Activated CD4-positive, alpha-beta memory T cell treated with anti-CD3 and anti-CD28 coated beads, Interleukin-2, amount 10 ng/mL, durations not matched to agents 7 days and 5 days (primary cell): ENCODE data around the gene PCSK6. TPM values are rescaled to one million over a fixed set of nuclear protein-coding genes. Genes with fewer than 3 reads are reported as not detected.
"Not testable (repeated sequence)": the region's sequence is repeated elsewhere in the genome, so short reads cannot be mapped to it uniquely, and the experiment has no call there.

Source experiments
- CTCF ChIA-PET: fragments of 350-600 bp; sonication (Branson Sonifier 250); formaldehyde crosslinking; loops from one replicate; lab custom pipeline; 2021; ENCODE audit warnings: antibody characterized with exemption, inconsistent platforms; lab: Charles Lee
- POLR2A ChIA-PET: fragments of 350-600 bp; sonication (Branson Sonifier 250); formaldehyde crosslinking; loops from one replicate; lab custom pipeline; 2021; ENCODE audit warnings: antibody characterized with exemption; lab: Charles Lee
- DNase-seq: peaks from one replicate; pipeline ENCODE4 v3.0.0-alpha.2; 2020
- H3K27ac Mint-ChIP-seq: one replicate; pipeline ENCODE4 v1.8.0; 2021; ENCODE audit warnings: mild to moderate bottlenecking, mixed read lengths
- H3K27me3 Mint-ChIP-seq: one replicate; pipeline ENCODE4 v1.8.0; 2021; ENCODE audit warnings: mixed read lengths
- H3K36me3 Mint-ChIP-seq: one replicate; pipeline ENCODE4 v1.8.0; 2021; ENCODE audit warnings: low read depth, mixed read lengths
- H3K4me1 Mint-ChIP-seq: one replicate; pipeline ENCODE4 v1.8.0; 2021; ENCODE audit warnings: mixed read lengths
- H3K4me3 Mint-ChIP-seq: one replicate; pipeline ENCODE4 v1.8.0; 2021; ENCODE audit warnings: mild to moderate bottlenecking, mixed read lengths
- H3K9me3 Mint-ChIP-seq: one replicate; pipeline ENCODE4 v1.8.0; 2021; ENCODE audit warnings: mixed read lengths
- total RNA-seq, 2 experiments: library from RNA; stranded (reverse); gene quantifications; one replicate each; pipeline ENCODE4 v1.2.3, GENCODE V29; 2021

PCSK6 gene
- total RNA-seq, 2 experiments from 2014 or later: 0.53 to 0.58 TPM

DNA sequence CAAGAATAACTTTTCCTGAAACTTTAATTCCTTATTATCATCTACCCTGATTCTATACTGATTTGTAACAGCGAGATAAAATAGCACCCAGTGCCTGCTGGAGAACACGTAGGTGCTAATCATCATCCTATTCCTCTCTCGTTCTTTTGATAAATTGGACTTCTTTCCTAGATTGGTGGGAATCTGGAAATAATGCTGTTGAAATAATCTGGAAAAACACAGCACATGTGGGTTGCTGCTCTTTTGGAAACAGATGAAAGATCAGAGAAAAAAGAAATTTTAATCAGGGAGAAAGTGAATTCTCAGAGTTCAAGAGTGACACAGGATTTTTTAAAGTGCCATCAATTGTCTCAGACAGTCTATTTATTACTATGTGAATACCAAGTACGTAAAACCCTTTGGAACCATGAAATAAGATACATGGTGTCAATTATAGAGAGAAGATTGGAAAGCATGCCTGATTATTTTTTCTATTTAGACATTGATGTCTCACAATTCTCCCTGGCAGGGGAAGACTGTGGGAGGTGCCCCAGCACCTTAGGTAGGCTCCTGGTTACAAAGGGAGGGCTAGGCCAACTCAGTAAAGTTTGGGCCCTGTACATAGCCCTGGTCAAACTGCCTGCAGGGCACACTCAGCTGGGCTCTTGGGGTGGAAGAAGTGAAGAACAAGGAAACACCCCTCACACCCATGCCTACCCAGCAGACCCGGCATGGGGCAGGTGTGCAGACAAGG is 134.4 kb downstream of the PCSK6 start:
- Mint-ChIP-seq H3K4me1 (no peaks in the 10 kb centered on the region), H3K36me3 (no peaks in the 10 kb centered on the region), H3K27ac (no peak overlapping the region), H3K4me3 (no peak overlapping the region), H3K9me3 (no peaks in the 10 kb centered on the region), H3K27me3 (peaks cover 2% of the 10 kb centered on the region)
- POLR2A ChIA-PET: no interaction called here
- CTCF ChIA-PET: no interaction called here
- no peak for DNase-seq

DNA sequence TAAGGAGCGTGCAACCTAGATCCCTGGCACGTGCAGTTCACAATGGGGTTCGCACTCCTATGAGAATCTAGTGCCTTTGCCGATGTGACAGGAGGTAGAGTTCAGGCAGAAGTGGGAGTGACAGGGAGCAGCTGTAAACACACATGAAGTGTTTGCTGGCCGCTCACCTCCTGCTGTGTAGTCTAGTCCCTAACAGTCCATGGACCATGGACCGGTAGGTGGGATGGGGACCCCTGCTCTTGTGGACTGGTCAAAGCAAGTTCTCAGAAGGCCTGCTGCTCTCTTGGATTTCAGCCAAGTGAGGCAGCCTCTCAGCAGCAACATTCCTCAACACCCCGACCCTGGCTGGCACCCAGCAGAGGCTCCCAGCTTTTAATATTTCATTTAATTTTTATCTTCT is 136.3 kb downstream of the PCSK6 start:
- Mint-ChIP-seq H3K36me3 (no peaks in the 10 kb centered on the region), H3K27me3 (peaks cover 2% of the 10 kb centered on the region)
- POLR2A ChIA-PET: interaction anchor here (0.9 kb wide), 1 partner anchor 9 kb away, joined by 4 read pairs; no protein-coding TSS in a partner anchor

DNA sequence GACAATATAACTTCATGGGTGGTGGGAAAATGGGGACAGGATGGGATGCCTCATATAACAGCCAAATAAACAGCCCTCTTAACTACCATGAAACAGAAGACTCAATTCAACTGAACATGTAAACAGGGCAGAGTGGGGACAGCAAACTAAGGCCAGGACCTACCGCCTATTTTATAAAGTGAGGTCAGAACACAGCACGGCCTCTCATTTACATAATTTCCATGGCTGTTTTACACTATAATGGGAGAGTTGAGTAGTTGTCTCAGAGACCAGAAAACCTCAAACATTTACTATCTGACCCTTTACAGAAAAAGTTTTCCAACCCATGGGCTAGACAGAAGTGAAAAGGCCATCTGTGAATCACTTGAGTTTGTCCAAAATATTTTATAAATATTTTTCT is 137.8 kb downstream of the PCSK6 start:
- Mint-ChIP-seq H3K36me3 (no peaks in the 10 kb centered on the region), H3K27ac (no peak overlapping the region), H3K9me3 (no peaks in the 10 kb centered on the region), H3K27me3 (peaks cover 5% of the 10 kb centered on the region), H3K4me1 (no peaks in the 10 kb centered on the region), H3K4me3 (no peak overlapping the region)
- ChIA-PET POLR2A (no interaction called here), CTCF (no interaction called here)
- no peak for DNase-seq

More for the DNA sequence above, 136.3 kb downstream of the PCSK6 start:
- Mint-ChIP-seq H3K27ac (no peak overlapping the region), H3K9me3 (no peaks in the 10 kb centered on the region), H3K4me1 (no peaks in the 10 kb centered on the region), H3K4me3 (no peak overlapping the region)
- CTCF ChIA-PET: no interaction called here
- DNase-seq: no peak

DNA sequence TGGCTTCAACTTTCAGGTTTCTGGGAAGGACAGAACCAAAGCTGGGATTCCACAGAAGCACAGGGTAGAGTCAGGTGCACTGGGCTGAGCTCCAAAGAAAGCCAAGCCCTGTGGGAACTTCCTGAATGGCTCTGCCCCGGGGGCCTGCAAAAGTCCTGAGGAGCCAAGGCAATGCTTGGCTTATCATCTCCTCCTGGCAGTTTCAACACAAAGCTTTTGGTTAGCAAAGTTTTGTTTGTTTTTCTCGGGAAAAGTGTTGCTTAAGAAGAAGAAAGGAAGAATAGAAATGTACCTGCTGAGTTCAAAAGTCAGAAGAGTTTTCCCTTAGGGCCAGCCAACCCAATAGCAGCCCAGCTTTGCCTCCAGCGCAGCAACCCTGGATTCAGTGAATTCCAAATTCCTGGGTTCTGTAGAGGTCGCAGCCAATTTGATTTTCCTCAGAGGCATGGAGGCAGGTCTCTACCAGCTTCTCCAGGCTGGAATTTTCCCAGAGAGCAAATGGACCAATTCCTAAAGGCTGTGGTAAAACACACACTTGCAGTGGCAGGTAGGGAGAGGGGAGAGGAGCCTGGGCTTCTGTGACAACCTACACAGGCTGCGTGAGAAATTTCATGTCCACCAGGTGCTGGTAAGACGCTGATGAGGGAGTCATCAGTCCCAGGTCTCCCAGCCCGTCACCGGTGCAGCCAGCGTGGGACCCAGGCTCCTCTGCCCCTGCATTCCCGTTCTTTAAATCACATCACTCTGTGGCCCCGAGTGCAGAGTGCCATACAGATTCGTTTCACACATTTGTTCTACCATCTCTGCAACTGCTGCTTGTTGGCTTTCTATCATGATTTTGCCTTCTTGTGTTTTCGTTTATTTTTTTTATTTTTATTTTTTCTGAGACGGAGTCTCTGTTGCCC is 140.2 kb downstream of the PCSK6 start:
- peaks cover 5% of the 10 kb centered on the region for H3K27me3 Mint-ChIP-seq
- no peak overlapping the region for H3K4me3 Mint-ChIP-seq

DNA sequence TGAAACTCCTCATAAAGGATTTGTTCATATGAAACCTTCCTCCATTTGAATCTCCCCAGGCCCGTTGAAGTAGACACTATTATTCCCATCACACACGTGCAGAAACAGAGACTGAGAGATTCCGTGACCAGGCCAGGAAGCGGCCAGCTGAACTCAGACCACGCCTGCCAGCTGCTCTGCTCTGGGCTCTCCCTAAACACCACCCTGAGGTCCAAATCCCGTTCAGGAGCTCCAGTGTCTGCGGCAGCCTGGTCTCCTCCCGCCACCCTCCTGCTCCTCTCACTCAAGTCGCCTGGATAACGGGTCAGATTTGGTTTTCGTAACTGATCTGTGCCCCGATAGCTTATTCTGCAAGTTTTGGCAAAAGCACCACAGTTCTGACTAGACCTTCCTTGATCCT is 140.9 kb downstream of the PCSK6 start:
- Mint-ChIP-seq H3K4me1 (no peaks in the 10 kb centered on the region), H3K27me3 (peaks cover 8% of the 10 kb centered on the region), H3K4me3 (no peak overlapping the region), H3K27ac (no peak overlapping the region), H3K36me3 (no peaks in the 10 kb centered on the region), H3K9me3 (no peaks in the 10 kb centered on the region)
- CTCF ChIA-PET: no interaction called here
- POLR2A ChIA-PET: no interaction called here
- no peak for DNase-seq

More for the DNA sequence above, 140.2 kb downstream of the PCSK6 start:
- no peak overlapping the region for H3K27ac Mint-ChIP-seq
- DNase-seq: no peak
- POLR2A ChIA-PET: no interaction called here
- no peaks in the 10 kb centered on the region for H3K36me3 Mint-ChIP-seq
- no peaks in the 10 kb centered on the region for H3K9me3 Mint-ChIP-seq
- H3K4me1 Mint-ChIP-seq: no peaks in the 10 kb centered on the region
- CTCF ChIA-PET: no interaction called here

DNA sequence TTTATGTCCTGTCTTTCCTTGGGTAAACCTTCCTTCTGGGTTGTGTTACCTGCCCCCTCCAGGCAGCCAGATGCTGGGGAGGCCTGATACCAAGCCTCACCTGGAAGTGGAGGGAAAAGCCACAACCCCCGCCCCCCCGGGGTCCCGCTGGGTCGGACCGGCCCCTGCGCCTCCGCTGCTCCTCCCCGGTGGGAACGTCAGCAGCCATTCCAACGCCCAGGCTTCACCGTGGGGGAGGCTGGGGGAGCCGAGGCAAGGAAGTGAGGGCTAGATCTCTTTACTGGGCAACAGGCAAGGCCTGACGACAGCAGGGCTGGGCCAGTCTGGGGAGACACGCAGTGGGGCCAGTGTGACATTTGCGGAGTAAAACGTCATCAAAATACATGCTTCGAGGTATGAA is 141.5 kb downstream of the PCSK6 start:
- peaks cover 11% of the 10 kb centered on the region for H3K27me3 Mint-ChIP-seq
- CTCF ChIA-PET: no interaction called here
- POLR2A ChIA-PET: no interaction called here
- no peak overlapping the region for H3K27ac Mint-ChIP-seq
- H3K4me1 Mint-ChIP-seq: no peaks in the 10 kb centered on the region
- no peak overlapping the region for H3K4me3 Mint-ChIP-seq
- no peaks in the 10 kb centered on the region for H3K9me3 Mint-ChIP-seq
- no peaks in the 10 kb centered on the region for H3K36me3 Mint-ChIP-seq
- no peak for DNase-seq

DNA sequence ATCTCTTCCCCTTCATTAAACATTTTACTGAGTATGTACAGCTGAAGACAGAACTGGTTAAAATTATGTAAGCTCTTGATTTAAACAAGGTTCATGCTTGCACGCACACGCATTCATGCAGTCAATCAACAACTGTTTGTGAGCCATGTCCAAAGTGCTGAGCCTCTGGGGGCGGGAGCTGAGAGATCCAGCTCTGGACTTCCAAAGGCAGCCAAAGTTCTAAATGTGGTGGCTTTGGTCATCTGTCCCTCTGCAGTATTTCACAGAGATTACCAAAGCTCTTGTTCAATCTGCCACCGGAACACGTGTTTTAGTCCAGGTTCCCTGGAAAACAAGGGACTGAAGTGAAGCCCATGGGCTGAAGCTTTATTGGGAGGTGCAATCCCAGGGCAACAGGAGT is 142.1 kb downstream of the PCSK6 start:
- Mint-ChIP-seq H3K9me3 (no peaks in the 10 kb centered on the region), H3K27me3 (peaks cover 11% of the 10 kb centered on the region), H3K4me1 (no peaks in the 10 kb centered on the region), H3K27ac (no peak overlapping the region), H3K4me3 (no peak overlapping the region), H3K36me3 (no peaks in the 10 kb centered on the region)
- ChIA-PET POLR2A (no interaction called here), CTCF (no interaction called here)
- DNase-seq: no peak

DNA sequence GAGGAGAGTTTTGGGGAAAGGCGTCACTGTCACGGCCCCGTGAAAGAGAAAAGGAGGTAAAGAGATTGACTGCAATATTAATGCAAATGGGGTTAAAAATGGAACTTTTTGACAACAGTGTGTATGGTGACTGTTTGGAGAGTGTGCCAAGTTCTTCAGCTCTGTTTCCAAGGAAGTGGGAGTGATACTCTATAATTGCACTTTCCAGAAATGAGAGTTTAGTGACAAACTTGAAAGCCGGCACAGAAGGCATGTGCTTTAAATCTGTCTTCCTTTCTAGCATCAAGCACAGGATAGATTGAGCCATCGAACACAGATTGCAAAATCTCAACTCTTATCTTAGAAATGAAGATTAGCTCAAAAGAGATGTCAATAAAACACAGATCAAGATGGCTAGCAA is 142.6 kb downstream of the PCSK6 start:
- Mint-ChIP-seq H3K27ac (no peak overlapping the region), H3K4me3 (no peak overlapping the region), H3K27me3 (peaks cover 11% of the 10 kb centered on the region), H3K4me1 (no peaks in the 10 kb centered on the region), H3K9me3 (no peaks in the 10 kb centered on the region), H3K36me3 (no peaks in the 10 kb centered on the region)
- ChIA-PET CTCF (no interaction called here), POLR2A (no interaction called here)
- no peak for DNase-seq

DNA sequence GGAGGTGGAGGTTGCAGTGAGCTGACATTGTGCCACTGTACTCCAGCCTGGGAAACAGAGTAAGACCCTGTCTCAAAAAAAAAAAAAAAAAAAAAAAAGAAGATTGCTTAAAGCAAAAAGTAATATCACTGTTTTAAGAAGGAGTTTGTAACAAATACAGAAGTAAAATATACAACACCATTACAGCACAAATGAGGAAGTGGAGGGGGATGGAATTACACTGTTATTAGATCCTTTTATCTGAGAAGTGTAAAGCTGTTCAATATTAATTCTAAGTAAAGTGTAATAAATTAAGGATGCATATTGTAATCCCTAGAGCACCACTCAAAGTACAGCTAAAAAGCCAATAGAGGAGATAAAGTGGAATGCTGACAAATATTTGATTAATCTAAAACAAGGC is 147.5 kb downstream of the PCSK6 start:
- POLR2A ChIA-PET: no interaction called here
- Mint-ChIP-seq H3K4me1 (no peaks in the 10 kb centered on the region), H3K27ac (no peak overlapping the region), H3K9me3 (peaks cover 2% of the 10 kb centered on the region), H3K36me3 (no peaks in the 10 kb centered on the region), H3K4me3 (no peak overlapping the region), H3K27me3 (peaks cover 21% of the 10 kb centered on the region)
- CTCF ChIA-PET: interaction anchor here (1.5 kb wide), 1 partner anchor 22 kb away, joined by 6 read pairs; no protein-coding TSS in a partner anchor
- DNase-seq: no peak

DNA sequence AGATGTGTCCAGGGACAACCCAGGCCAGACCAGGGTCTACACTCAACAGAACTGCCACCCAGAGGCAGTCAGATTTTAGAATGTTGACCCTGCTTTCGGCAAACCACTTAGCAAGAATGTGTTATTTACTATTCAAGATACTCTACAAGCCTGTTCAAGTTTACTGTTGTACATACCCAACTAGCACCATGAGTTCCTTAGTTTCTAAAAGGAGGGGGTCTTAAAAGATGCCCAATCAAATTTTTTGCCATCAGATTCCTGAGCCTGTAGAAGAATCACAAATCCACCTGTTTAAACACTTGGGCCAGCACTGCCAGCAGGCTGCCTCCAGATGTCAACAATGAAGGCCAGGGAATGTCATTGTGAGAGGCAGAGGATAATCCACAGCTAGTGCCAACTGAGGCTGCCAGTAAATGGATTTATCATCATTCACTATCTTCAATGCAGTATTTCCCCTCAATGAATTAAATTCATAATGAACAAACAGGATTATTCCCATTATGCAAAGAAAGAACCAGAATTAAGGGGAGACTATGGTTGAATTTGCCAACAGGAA is 150.9 kb downstream of the PCSK6 start:
- Mint-ChIP-seq H3K36me3 (peaks cover 11% of the 10 kb centered on the region), H3K9me3 (peaks cover 9% of the 10 kb centered on the region), H3K4me3 (no peak overlapping the region), H3K27ac (no peak overlapping the region), H3K4me1 (peaks cover 12% of the 10 kb centered on the region), H3K27me3 (peaks cover 17% of the 10 kb centered on the region)
- DNase-seq: no peak
- ChIA-PET POLR2A (no interaction called here), CTCF (no interaction called here)

DNA sequence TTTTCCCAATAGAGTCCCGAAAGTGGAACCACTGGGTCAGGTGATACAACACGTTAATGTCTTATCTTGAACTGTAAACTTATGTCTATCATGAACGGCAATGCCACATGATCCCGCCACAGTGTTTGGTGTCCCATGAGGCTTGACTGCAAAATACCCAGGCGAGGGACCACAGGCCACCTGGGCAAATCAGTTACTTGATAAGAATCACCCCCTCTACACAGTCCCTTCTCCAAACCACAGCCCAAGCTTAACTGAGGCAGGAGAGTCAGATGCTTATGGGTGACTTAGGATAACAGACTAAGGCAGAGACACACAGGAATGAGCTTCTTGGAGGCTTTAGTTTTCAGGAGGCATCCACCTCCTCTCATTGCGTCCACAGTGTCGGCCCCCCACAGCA is 151.5 kb downstream of the PCSK6 start:
- ChIA-PET CTCF (no interaction called here), POLR2A (no interaction called here)
- Mint-ChIP-seq H3K4me3 (no peak overlapping the region), H3K9me3 (peaks cover 12% of the 10 kb centered on the region), H3K36me3 (peaks cover 14% of the 10 kb centered on the region), H3K4me1 (peaks cover 17% of the 10 kb centered on the region), H3K27ac (no peak overlapping the region), H3K27me3 (peaks cover 14% of the 10 kb centered on the region)
- no peak for DNase-seq

DNA sequence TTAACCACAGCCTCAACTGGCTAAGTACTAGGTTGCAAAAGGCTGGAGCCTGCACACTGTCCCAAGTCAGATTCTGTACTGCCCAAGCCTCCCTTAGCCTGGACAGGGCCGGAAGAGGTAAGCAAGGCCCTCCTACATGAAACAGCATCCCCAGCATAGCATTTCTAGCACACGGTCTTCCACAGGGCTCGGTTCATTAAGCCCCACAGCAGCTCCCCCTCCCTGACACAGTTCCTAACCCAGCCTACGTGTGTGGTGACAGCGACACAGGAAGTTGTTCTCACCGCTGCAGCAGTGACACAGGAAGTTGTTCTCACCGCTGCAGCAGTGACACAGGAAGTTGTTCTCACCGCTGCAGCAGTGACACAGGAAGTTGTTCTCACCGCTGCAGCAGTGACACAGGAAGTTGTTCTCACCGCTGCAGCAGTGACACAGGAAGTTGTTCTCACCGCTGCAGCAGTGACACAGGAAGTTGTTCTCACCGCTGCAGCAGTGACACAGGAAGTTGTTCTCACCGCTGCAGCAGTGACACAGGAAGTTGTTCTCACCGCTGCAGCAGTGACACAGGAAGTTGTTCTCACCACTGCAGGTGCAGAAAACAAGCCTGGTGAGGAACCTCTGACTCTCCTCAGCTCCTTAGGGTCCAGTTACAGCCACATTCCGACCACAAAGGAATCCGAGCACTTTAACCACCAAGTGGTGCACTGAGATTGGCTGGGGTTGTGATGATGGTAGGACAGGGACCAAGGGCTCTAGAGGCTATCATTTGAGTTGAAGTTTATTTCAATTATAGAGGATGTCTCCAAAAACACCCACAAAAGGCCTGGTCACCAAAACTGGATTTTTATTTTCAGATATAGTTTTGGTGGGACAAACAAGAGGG is 155.4 kb downstream of the PCSK6 start:
- Mint-ChIP-seq H3K4me1 (peaks cover 17% of the 10 kb centered on the region), H3K9me3 (peaks cover 12% of the 10 kb centered on the region), H3K36me3 (peaks cover 17% of the 10 kb centered on the region), H3K27ac (peak overlapping the region; percentile 91), H3K27me3 (peaks cover 14% of the 10 kb centered on the region)
- ChIA-PET POLR2A (interaction anchor here (0.5 to 1.1 kb wide), 2 partner anchors 14 to 39 kb away, joined by 4 to 8 read pairs; partner anchors contain the start of gene SNRPA1), CTCF (interaction anchor here (3.6 kb wide), 1 partner anchor 13 kb away, joined by 30 read pairs; no protein-coding TSS in a partner anchor)
- H3K4me3 Mint-ChIP-seq: not testable (repeated sequence)
- DNase-seq: peak; percentile 61
